Stimulated activated naive CD4-positive, alpha-beta T cell treated with Interleukin-2 at 50 U/mL for 16 hours (primary cell): ENCODE results near the gene SKAP1.
"Not testable (repeated sequence)": the region's sequence is repeated elsewhere in the genome, so short reads cannot be mapped to it uniquely, and the experiment has no call there.

Source experiments
- DNase-seq: peaks from one replicate; lab custom pipeline; 2025; lab: John Stamatoyannopoulos, UW

The SKAP1 gene

GRCh38 chr17:48429638-48430586 is at the start of gene SKAP1:
Gene SKAP1 (minus strand): TSS chr17:48430214.
- DNase-seq, result peak; percentile 62

- no peak for DNase-seq
These were observed 49.0 kb upstream of the SKAP1 start for GRCh38 chr17:48479014-48479402.

GRCh38 chr17:48478224-48479013 is 48.4 kb upstream of the SKAP1 start:
- DNase-seq, result peak; percentile 8

- DNase-seq, result no peak
These were observed 47.2 kb upstream of the SKAP1 start for GRCh38 chr17:48477221-48477620.

- no peak for DNase-seq
These were observed 42.6 kb upstream of the SKAP1 start for GRCh38 chr17:48472411-48473281.

GRCh38 chr17:48471817-48472410 is 41.9 kb upstream of the SKAP1 start:
- no peak for DNase-seq

- DNase-seq, result no peak
These were observed 40.5 kb upstream of the SKAP1 start for GRCh38 chr17:48470388-48471034.

- no peak for DNase-seq
These were observed 39.2 kb upstream of the SKAP1 start for GRCh38 chr17:48469227-48469626.

GRCh38 chr17:48468299-48468698 is 38.3 kb upstream of the SKAP1 start:
- no peak for DNase-seq

GRCh38 chr17:48465884-48466283 is 35.9 kb upstream of the SKAP1 start:
- no peak for DNase-seq

- no peak for DNase-seq
These were observed 33.5 kb upstream of the SKAP1 start for GRCh38 chr17:48463526-48463925.

GRCh38 chr17:48462946-48463345 is 32.9 kb upstream of the SKAP1 start:
- no peak for DNase-seq

- no peak for DNase-seq
These were observed 30.0 kb upstream of the SKAP1 start for GRCh38 chr17:48460052-48460451.

- DNase-seq, result no peak
These were observed 29.2 kb upstream of the SKAP1 start for GRCh38 chr17:48459070-48459844.

- DNase-seq, result peak; percentile 67
These were observed 27.2 kb upstream of the SKAP1 start for GRCh38 chr17:48457080-48457836.

- DNase-seq, result no peak
These were observed 26.6 kb upstream of the SKAP1 start for GRCh38 chr17:48456589-48456988.

- DNase-seq, result no peak
These were observed 25.8 kb upstream of the SKAP1 start for GRCh38 chr17:48455791-48456190.

GRCh38 chr17:48453447-48453846 is 23.4 kb upstream of the SKAP1 start:
- no peak for DNase-seq

GRCh38 chr17:48451489-48451888 is 21.5 kb upstream of the SKAP1 start:
- no peak for DNase-seq

- not testable (repeated sequence) for DNase-seq
These were observed 19.3 kb upstream of the SKAP1 start for GRCh38 chr17:48449335-48449734.
